ENCODE measurements around the gene EXT2.

EXT2 gene

GRCh38 chr11:44136176-44136945 is 40.9 kb downstream of the EXT2 start:
- DNase-seq: no peak

GRCh38 chr11:44137057-44137456 is 41.6 kb downstream of the EXT2 start:
- no peak for DNase-seq

- DNase-seq: no peak
Measured at GRCh38 chr11:44138286-44138685, 42.8 kb downstream of the EXT2 start.

GRCh38 chr11:44138980-44139379 is 43.5 kb downstream of the EXT2 start:
- DNase-seq: no peak

GRCh38 chr11:44139565-44140330 is 44.3 kb downstream of the EXT2 start:
- DNase-seq: no peak

DNA sequence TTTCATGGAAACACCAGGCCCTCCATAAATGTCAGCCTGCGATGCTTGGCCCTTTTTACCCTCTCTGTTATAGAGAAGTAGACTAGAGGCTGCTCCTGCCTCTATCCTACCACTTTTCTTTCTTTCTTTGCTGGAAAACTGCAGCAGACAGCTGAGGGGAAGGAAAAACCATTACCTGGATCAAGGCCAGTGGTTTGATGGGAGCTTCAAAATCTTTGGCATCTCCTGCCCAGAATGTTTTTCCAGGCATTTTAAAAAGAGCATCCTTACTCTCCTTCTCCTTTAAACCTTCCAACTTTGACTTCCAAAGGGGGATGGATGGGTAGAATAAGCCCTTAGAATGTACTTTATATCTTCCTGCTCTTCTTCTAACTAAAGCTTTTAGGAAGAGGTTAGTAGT is 44.9 kb downstream of the EXT2 start:
- no peak for DNase-seq

DNA sequence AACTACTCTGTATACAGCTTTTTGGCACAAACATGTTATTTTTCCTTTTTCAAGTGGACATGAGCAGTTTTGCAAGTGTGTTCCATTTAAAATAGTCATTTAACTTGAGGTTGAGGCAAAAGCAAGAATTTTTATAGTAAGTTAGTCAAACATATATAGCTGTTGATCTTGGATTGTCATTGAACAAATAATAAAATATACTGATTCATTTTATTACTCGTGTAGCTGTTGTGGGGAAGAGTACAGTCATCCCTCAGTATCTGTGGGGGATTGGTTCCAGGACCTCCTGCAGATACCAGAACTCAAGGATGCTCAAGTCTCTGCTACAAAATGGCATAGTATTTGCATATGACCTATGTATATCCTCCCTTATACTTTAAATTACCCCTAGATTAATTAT is 45.3 kb downstream of the EXT2 start:
- no peak for DNase-seq

DNA sequence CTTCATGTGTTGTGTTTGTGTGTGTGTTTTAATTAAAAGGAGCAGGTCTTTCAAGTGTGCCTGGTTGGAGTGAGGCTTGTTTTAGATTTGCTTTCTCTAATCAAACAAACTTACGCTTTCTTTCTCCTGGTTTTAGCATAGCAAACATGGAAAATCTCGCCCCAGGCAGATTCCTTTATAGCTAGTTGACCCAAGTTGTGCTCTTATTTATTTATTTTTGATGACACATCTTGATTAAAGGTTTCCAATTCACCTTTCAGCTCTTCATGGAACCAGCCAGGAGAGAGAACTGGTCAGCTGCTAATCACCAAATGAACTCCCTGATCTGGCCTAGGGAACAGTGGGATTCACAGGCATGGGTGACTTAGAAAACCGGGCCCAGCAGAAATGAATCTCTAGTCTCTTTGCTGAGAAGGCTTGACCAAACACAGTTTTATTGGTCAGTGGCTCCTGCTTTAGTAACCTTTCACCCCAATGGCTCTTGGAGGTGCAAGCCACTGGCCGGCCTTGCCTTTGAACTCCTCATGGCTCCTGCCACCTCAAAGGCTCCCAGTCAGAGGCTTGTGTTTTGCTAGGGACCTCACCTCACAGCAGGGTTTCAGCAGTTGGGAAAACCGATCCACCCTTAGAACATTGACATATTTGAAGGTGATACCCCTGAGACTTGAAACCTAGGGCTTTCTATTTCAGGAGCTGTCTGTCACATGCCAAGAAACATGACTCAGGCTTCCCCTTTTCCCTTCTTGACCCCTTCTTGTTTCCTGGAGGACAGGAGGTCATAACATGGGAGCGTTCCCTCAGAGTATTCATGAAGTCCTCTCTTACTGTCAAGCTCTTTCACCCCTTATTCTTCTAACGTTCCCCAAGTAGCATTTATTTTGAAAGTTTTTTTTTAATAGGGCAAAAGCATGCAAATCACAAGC is 48.8 kb downstream of the EXT2 start:
- DNase-seq: no peak

DNA sequence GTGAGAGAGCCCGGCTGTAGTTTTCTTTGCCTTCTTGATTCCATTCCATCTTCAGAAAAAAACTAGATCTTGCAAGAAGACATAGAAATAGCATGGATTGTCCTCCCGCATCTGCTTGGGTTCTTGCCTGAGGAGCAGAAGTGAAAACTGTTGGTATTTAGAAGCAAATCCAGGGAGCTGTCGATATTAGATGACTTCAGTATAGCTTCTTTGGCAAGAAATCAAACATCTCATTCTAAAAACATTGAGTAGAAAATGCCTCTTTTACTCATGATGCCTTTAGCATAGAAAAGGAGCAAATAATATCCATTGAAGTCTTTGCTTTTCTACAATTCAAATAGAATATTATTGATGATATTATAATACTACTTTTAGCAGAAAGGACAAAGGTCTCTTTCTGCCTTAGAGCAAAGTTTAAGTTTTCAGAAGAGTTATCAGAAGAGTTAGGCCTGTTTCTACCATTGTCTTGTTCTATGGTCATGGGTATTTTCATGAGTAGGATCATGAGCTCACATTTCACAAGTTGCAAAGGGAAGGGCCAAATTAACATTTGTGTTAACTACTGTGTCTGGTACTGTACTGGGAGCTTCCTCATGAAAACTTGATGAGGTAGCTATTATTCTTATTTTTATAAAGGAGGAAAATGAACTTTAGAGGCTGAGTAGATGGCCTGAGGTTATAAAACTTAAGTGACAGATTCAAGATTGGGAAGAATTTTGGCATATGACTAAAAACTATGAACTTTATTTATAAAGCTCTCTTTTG is 49.7 kb downstream of the EXT2 start:
- no peak for DNase-seq

DNA sequence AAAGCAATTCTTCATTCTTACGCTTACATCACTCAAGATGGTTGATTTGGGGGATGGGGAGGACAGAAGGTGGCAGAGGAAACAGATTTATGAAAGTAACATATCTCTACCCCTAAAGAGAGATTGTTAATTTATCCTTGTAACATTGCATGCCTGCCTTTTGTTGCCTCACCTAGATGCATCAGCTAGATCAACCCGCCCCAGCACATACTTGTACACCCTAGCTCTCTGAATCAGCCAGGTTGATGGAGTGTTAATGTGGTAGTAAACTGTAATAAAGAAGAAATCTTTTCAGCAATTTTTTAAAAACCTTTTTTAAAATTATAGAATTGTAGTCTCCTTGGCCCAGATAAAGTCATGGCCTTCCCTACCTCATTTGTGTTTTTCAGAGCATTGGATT is 51.5 kb downstream of the EXT2 start:
- no peak for DNase-seq

- no peak for DNase-seq
Measured at GRCh38 chr11:44147751-44148150, 52.3 kb downstream of the EXT2 start.

- no peak for DNase-seq
Measured at GRCh38 chr11:44149651-44150050, 54.2 kb downstream of the EXT2 start.

DNA sequence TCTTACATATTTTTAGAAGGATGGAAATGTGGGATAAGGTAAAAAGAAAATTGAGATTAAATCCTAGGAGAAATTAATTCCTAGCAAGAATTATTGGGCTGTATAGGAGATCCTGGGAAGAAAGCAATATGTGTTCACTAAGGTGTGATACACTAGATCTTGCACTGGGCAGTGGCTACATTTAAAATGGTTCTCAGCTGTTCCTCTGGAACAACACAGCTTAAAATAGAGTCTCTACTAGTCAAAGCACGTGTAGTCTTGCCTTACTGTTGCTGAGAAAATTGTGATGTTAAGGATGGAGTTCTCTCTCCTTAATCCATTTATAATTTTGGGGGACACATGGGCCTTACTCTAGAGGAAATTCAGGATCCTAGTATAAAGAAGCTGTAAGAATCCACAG is 54.9 kb downstream of the EXT2 start:
- DNase-seq: no peak

GRCh38 chr11:44157019-44157418 is 61.5 kb downstream of the EXT2 start:
- no peak for DNase-seq

DNA sequence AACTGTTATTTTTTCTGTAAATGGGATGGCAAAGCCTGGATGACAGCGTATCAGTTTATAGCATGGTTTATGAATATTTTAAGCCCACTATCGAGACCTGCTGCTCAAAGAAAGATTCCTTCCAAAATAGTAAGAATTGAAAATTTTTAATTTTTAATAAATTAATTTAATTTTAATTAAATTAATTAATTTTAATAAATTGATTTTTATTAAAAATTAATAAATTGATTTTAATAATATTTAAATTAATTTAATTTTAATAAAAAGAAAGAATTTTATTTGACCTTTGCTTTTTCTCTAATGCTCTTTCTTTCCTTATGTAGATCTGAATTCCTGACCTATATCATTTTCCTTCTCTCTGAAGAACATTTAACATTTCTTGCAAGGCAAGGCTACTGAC is 62.9 kb downstream of the EXT2 start:
- DNase-seq: no peak

GRCh38 chr11:44159848-44160721 is 64.6 kb downstream of the EXT2 start:
- DNase-seq: no peak

DNA sequence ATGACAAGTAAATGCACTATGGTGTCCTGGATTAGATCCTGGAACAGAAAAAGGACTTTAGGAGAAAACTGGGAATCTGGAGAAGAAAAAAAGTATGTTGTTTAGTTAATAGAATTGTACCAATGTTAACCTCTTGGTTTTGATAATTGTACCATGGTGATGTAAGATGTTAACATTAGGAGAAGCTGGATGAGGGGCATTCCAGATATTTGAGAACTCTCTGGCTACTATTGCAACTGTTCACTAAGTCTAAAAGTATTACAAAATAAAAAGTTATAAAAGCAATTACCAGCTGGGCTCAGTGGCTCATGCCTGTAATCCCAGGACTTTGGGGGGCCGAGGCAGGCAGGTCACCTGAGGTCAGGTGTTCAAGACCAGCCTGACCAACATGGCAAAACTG is 66.5 kb downstream of the EXT2 start:
- DNase-seq: no peak

DNA sequence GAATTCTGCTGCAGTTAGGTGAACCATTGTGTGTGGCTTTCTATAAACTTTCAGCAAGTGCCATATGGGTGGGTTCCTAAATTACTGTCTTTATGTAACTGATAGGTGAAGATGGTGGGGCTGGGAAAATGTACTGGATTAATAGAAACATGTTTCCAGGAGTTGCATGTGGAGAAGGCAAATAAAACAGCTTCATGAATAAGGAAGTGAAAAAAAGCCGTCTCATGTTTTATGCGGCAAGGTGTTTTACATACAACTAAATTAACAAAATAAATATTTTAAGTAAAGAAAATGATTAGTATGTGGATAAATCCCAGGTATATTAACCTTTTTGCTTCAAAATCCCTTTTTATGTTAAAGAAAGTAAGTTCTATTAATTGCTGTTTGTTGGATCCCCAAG is 67.2 kb downstream of the EXT2 start:
- no peak for DNase-seq

DNA sequence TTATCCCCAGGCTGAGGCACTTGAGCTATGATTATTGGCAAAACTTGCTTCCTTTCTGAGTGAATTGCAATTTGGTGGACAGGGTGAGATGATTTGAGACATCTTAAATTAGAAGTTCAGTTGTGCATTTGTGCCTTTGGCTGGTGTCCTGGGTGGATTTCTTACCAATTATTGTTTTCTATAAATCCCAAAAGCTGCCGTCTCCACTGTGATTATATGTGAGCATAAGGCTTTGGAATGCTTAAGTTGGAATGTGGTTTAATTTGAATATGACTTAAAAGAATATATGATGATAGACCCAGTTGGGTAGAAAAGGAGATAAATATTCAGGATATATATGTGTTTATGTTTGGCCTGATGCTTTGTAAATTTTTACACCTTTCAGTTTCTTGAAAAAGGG is 70.0 kb downstream of the EXT2 start:
- DNase-seq: no peak

- no peak for DNase-seq
Measured at GRCh38 chr11:44167046-44167445, 71.6 kb downstream of the EXT2 start.

- DNase-seq: no peak
Measured at GRCh38 chr11:44171518-44171917, 76.0 kb downstream of the EXT2 start.

DNA sequence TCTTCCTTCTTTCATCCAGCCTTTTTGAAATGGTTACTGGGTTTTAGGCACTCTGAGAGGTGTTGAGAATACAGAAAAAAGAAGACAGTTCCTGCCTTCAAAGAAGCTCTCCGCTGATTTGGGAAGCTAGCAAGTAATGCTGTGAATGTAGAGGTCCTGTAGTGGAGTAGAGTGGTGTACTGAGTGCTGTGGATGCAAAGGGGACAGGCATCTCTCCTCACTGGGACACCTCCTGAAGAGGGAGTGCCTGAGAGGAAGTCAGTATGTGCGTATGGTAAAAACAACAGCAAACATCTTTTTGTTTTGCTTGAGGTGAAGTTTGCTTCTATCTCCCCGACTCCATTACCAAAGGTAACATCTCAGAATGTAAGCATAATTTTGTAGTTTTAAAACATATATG is 77.5 kb downstream of the EXT2 start:
- no peak for DNase-seq
